Eye (tissue), 1 donor: Measurements from ENCODE around the gene NUDT22.

Source experiments
- DNase-seq: peaks from one replicate; pipeline ENCODE4 v3.0.0-alpha.2; 2015

The NUDT22 gene, protein sequence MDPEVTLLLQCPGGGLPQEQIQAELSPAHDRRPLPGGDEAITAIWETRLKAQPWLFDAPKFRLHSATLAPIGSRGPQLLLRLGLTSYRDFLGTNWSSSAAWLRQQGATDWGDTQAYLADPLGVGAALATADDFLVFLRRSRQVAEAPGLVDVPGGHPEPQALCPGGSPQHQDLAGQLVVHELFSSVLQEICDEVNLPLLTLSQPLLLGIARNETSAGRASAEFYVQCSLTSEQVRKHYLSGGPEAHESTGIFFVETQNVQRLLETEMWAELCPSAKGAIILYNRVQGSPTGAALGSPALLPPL

DNA sequence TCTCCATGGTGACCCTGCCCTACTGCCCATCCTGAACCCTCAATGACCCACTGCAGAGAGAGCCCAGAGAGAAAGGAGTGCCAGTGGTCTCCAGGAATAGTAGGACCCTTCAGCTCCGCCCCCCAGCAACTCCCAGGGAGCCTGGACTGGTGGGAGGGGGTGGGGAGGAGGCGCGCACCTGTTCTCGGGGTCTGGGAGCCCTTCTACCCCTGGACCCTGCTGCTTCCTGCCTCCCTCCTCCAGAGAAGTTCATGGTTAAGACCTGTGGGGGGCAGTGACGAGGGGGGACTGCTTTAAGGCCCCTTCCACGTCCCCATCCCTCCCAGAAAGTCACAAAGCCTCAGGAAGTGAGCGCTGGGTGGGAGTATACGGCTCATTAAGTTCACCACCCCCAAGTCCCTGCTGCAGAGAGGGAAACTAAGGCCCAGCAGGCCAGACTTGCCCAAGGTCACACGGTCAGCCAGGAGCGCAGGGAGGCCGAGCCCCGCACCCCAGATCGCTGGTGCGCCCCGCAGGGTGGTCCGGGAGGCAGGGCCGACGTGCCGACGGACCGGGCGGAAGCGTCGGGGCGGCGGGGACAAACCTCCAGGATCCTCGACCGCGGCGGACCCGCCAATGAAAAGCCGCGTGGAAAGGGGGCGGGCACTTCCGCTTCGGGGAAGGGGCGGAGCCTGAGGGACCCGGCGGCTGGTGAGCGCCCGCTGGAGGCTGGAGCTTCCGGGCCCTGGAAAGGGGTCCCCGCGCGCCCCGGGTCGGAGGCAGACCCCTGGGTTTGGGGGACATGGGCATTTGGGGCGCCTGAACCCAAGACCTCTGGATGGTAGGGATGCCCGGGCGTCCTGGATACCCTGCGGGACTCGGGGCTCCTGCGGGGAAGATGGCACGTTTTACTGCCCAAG lies at the start of gene NUDT22, which contains the start of gene TRPT1:
NUDT22 (plus strand) TSS at position 667 of the 899 bp plus-strand sequence. CDS start 379 bp downstream, outside the sequence.
TRPT1 (minus strand) TSS at position 579 of the 899 bp plus-strand sequence; CDS start at position 253, 326 bp downstream.
- peak; percentile 95 for DNase-seq

DNA sequence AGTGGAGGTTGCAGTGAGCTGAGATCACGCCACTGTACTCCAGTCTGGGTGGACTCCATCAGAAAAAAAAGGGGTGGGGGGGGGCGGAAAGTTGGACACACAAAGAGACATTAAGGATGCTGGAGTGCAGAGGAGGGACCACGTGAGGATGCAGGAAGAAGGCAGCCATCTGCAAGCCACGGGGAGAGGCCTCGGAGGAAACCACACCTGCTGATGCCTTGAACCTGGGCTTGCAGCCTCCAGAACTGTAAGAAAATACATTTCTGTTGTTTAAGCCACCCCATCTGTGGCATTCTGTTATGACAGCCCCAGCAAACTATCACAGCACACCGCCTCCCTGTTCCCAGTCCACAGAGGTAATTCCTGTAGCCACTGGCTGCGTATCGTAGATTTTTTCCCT lies 49.3 kb upstream of the NUDT22 start:
- DNase-seq: no peak

DNA sequence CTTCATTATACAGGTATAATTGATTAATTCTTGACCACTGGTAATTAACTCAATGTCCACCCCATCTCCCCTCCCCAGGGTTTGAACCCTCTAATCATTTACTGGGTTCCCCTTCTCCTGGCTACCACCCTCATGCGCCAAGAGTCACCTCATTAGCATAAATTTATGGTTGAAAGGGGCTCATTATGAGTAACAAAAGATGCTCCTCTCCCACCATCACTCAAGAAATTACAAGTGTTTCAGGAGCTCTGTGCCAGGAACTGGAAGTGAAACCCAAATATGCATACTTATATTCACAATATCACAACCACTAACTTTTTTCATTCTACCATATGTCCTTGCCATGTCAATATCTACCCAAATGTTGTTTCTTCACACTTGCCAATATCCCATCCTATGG lies 47.9 kb upstream of the NUDT22 start:
- DNase-seq: no peak

DNA sequence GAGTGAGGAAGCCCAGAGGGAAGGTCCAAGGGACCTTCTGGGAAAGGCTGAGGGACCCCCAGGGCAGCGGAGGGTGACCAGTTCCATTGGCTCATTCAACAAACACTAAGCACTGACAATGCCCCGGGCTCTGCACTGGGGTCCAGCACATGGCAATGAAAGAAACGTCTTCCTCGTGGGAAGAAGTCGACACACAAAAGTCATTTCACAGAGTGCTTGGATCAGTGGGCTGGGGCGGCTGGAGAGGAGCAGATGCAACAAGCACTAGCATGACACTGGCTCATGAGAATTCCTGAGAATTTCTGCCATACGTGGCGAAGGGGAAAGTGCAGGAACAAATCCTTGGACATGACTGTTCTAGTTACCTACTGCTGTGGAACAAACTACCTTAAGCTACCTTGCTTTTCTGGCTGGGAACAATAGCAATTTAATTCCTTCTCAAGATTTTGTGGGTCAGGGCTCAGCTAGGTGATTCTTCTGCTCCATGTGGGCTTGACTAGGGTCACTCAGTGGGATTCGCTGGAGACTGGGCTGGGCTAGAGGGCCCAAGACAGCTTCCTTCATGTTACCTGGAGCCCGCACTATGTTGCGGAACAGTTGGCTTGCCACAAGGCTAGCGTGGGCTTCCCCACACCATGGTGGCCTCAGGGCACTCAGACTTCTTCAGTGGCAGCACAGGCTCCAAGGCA lies 47.0 kb upstream of the NUDT22 start:
- no peak for DNase-seq

DNA sequence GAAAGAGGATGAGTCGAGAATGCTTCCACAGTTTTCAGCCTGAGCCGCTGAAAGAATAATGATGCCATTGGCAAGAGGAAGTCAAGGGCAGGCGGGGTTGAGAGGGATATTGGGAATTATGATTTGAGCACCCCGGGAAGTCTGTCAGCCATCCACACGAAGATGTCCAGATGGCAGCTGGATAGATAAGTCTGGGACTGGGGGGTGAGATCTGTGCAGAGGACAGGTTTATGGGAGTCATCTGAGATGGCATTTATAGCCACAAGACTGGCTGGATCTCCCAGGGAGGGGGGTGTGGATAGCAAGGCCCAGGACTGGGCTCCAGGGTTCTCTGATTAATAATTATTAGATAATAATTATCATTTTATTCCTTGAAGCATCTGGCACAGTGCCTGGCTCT lies 45.2 kb upstream of the NUDT22 start:
- peak; percentile 24 for DNase-seq

DNA sequence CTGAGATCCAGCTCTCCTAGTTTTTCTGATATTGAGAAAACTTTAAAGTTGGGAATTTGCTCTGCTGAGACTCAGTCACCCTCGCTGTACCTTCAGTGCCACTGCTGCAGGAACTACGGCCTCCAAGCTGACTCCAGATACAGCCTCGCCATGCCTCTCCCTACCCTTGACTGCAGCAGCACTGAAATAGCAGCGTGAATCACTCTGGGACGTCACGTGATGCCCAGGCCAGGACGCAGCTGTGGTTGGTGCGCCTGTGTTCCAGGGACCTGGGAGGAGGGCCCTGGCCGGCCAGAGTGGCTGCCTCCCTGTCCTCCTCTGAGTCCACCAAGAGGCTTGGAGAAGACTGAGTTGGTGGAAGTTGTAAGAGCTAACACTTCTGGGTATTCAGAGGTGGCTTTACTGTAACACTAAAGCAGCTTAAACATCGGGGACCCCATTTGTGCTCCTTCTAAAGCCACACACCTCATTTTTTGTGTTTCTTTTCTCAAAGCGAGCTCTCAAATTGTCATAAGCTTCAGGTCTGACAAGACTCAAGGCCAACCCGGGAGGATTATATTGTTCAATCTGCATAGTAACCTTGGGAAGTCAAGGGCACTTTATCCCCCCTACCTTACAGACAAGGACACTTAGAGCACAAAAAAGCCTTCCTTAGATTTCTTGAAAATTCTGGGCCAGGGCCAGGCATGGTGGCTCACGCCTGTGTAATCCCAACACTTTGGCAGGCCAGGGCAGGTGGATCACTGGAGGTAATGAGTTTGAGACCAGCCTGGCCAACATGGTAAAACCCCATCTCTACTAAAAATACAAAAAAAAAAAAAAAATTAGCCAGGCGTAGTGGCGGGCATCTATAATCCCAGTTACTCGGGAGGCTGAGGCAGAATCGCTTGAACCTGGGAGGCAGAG lies 44.3 kb upstream of the NUDT22 start:
- DNase-seq: peak; percentile 91

DNA sequence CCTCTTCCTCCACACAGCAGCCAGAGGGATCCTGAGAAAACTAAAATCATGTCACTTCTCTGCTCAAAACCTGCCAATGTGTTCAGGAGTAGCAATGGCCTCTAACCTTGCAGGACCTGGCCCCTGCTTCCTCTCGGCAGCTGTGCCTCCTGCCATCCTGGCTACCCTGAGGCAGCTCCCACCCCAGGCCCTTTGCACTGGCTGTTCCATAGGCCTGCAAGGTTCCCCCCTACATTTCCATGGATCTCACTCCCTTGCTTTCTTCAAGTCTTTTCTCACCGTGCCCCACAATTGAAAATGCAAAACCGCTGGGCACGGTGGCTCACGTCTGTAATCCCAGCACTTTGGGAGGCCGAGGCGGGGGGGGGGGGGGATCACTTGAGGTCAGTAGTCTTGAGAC lies 42.2 kb upstream of the NUDT22 start:
- DNase-seq: no peak

DNA sequence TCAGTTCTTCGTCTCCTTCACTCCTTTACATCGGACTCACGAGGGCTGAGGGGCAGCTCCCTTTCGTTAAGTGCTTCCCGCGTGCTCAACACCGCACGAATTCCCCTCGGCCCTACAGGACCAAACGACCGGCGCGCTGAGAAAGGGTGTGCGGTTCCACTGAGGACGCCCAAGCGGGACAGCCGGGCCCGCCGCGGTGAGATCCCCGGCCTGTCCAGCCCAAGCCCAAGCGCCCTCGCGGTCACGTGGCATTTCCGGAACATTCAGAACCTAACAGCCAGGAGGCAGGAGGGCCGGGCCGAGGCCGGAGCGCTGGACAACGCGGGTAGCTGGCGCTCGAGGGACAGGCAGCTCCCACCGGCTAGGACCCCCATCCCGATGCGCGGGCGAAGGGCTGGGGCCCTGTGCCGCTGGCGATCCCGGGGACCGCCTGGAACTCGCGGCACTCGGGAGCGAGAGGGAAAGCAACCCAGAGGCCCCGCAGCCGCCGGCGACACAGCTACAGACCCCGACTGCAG lies 40.8 kb upstream of the NUDT22 start:
- no peak for DNase-seq

DNA sequence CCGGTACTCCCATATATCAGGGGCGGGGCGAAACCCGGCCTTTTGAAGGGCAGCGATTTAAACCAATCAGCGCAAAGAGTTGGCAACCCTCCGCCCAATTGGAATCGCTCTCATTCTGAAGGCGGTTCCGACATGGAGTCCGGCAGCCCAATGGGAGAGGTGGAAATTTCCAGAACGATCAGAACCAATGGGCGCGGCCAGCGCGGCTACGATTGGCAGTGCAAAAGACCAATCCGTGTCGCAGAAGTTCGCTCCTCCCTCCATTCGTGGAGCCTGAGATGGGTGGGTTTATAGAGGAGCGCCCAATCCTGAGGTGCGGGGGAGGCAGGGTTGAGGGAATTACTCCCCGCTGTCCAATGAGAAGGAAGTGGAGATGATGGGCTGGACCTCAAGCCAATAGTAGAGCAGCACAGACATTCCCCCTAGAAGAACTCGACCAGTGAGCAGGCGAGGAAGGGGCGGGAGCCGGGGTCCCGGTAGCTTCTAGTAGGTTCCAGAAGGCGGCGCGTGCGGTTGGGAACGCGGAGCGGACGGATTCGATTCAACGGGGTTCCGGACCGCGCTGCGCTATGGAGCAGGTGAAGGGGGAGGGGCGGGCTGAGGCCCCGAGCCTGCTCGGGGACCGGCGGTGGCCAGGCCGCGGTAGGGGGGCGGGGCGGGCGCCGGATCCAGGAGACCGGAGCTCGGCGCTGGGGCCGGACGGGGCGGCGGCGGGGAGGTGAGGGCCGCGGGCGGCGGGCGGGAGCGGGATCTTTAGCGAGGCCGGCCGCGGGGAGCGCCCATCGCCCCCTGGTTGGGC lies 40.2 kb upstream of the NUDT22 start, which contains the start of gene STIP1:
STIP1 (plus strand) TSS at position 479 of the 799 bp plus-strand sequence; CDS start at position 570, 91 bp downstream.
- DNase-seq: peak; percentile 100

DNA sequence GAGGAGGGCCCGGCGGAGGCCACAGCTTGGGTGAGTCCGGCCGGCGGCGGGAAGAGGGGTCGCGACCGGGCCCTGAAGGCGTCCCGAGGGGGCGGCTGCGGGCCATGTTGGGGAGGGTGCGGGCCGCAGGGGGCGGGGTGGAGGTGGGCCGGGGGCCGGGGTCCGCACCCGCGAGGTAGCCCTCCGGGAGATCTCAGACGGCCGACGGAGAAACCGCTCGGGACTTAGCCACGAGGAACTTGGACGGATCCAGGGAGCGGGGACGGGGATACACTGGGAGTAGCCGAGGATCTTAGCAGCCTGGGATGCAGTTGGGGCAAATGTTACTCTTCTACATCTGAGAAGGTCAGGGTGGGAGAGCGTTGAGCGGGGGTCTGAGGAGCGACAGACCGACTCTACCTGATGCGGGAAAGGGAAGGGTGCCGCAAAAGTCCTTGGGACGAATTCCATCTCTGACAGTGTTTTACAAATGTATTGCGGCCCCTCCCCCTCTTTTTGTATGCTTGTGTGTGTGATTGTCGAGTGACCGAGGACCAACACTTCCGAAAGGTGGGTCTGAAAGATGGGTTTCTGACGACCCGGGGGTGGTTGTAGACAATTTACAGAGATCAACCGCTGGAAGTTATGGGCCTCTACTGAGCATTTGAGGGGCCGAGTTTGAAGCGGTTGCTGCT lies 39.4 kb upstream of the NUDT22 start:
- peak; percentile 54 for DNase-seq

DNA sequence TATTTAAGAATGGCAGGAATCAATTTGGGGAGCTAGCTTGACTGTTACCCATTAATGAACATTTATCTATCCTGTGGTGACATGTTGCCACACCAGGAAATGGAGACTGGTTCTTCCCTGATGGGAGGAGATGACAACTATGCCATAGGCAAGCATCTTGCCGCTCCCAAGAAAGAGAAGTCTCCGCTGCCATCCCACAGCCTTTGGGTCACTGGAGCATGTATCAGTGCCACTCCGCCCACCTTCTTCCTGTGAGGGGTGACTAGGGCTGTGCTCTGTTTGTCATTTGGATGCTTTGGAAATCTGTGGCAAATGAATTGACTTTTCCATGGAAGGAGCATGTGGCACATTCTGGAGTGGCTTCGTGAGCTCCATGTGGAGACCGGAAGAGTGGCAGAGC lies 33.6 kb upstream of the NUDT22 start:
- no peak for DNase-seq

DNA sequence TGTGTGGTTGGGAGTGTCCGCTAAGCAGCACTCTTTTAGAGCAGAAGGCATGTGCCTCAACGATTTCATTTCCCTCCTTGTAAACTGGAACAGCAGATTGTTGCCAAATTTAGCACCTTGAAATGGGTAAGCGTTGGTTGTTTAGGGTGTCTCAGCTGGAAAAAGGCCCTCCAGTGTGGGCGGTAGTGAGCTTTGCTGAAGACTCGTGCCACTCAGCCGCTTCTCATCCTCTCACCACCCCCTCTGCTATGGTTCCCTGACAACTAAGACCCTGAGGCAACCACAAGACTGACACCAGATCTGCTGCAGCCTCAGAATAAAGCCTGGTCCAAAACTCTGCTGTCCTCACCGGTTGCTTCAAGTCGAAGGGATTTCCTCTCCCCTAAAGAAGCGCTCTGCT lies 29.4 kb upstream of the NUDT22 start:
- DNase-seq: no peak

DNA sequence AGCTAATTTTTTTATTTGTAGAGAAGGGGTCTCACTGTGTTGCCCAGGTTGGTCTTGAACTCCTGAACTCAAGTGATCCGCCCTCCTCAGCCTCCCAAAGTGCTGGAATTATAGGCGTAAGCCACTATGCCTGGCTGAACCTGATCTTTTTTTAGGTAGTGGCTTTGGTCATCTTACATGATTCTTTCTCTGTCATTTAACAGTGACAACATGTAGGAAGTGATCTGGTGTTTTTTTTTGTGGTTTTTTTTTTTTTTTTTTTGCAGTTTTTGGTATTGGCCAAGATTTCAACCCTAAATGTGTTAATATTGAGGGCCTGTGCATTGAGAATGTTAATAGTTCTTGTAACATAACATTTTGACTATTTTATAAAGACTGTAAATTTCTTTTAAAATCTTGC lies 27.6 kb upstream of the NUDT22 start:
- DNase-seq: no peak

DNA sequence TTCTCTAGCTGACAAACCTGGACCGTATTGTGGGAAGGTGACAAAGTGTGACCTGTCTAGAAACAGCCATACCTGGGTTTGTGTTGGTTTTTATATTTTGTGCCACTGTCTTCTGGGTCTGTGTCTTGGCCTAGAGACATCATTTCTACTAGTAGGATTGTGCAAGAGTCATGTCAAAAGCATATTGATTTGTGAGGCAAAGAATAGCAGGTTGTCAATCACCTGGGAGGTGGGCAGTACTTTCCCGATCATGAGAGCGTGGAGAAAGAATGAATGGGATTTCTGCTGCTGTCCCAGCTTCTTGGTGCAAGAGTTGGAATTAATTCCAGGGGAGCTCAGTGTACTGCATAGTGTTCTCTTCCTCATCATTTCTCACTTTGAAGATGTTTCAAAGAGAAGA lies 24.5 kb upstream of the NUDT22 start:
- no peak for DNase-seq

DNA sequence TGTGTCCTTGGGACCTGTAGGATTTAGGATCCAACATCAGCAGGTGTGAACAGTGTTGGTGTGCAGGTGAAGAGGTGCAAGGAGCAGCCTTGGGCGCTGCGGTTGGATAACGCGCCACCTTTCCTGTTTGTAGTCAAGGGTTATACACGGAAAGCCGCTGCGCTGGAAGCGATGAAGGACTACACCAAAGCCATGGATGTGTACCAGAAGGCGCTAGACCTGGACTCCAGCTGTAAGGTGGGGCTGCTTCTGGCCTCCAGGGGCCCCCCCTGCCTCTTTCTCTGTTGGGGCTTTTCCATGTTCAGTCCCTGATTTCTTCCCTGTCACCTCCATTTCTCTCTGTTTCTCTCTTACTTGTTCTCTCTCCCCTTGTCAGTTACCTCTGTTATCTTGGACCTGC lies 23.1 kb upstream of the NUDT22 start:
- DNase-seq: no peak

DNA sequence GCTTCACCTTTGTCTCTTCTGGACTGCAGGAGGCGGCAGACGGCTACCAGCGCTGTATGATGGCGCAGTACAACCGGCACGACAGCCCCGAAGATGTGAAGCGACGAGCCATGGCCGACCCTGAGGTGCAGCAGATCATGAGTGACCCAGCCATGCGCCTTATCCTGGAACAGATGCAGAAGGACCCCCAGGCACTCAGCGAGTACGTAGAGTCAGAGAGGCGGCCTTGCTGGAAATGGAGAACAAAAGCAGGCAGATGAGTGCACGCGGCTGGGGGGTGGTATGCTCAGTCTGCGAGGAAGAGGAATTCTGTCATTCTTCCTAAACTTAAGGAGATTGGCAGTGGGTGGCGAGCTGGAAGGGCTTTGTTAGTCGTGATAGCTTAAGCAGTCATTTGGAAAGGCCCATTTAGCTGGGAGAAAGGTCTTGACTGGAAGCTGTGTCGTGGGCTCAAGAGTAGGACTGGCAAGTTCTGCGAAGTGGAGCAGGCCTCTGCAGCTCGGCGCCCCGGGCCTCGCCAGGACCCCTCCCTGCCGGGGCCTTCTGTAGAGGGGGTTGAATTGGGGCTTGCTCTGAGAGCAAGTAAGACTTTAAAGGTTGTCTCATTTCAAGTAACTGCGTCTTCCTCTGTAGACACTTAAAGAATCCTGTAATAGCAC lies 22.5 kb upstream of the NUDT22 start:
- DNase-seq: peak; percentile 31

DNA sequence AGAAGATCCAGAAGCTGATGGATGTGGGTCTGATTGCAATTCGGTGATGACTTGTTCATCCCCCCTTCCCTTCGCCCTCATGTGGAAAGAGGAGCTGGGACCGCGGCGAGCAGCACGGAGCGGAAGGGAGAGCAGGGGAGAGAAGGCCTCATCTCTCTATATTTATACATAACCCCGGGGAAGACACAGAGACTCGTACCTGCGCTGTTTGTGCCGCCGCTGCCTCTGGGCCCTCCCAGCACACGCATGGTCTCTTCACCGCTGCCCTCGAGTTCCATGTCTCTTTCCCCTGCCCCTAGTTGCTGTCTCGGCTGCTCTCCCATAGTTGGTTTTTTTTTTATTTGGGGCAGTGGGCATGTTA lies 22.0 kb upstream of the NUDT22 start:
- no peak for DNase-seq

DNA sequence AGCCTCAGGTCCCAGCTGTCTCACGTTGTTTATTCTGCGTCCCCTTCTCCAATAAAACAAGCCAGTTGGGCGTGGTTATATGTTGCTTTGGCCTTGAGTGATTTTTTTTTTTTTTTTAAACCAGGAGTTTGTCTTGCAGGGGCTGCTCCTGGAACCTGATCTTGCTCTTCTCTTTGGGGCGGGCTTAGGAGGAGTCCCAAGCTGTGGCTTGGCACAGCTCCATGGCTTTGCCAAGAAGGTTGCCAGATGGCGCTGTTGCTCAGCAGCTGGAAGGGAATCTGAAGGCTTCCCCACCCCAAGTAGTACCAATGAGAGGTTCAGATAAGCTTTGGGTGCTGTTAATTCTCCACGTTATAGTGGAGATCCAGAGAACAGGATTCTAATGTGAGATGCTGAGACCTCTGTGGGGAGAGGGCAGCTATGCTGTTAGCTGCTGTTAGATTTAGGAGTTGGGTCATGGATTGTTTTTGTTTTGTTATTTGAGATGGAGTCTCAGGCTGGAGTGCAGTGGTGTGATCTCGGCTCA lies 21.5 kb upstream of the NUDT22 start:
- peak; percentile 93 for DNase-seq

DNA sequence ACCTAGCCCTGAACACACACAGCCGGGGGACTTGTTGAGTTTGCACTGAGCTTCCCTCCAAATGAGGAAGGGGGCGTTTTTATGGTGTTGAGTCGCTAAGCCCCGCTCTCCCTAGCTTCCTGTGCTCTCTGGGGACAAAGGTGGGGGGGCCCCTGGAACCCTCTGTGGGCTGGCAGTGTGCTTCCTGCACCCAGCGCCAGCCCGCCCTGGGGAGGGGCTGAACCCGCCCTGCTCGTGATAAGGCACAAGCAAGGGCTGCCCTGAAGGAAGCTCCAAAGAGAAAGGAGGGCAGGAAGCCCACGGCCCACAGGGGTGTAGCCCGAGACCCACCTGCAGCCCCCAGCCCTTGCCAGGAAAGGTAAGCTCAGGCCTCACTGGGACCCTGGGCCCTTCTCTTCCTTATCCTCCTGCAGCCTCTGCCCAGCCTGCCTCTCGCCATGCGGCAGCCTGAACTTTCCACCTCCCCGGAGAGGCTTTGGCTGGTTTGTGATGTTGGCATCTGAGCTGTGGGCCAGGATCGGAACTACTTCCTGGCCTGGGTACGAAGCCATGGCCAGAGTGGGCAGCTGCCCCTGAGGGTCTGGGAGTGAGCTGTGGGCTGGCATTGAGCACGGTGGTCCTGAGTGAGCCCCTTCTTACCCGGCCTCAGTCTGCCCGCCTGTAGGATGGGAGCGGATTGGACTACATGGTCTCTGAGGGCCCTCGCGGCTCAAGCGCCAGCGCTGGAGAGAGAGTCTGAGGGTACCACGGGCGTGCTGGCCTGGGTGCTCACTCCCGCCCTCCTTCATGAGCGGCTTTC lies 19.4 kb upstream of the NUDT22 start, which contains the start of gene FERMT3:
FERMT3 (plus strand) TSS at position 265 of the 799 bp plus-strand sequence. CDS start 644 bp downstream, outside the sequence.
- DNase-seq: no peak
